ENCODE data around the gene DVL3.
A peak's percentile ranks its signal among the peaks of the same experiment; 100 is the strongest.
"Not testable (repeated sequence)": the region's sequence is repeated elsewhere in the genome, so short reads cannot be mapped to it uniquely, and the experiment has no call there.

Gene DVL3
- 38.9 to 68.0 (median 59.4) reads per million in 9 experiments for total RNA-seq

GRCh38 chr3:184154885-184155643, at the start of gene DVL3:
Gene DVL3 (plus strand): TSS chr3:184155377. CDS start chr3:184155636, 259 bp downstream.
- H3K27me3 Mint-ChIP-seq, result no peaks in the 10 kb centered on the region
- no peaks in the 10 kb centered on the region for H3K9me3 Mint-ChIP-seq
- peaks cover 19 to 30% of the 10 kb centered on the region in 2 donors for H3K4me1 Mint-ChIP-seq (ENCODE audit: low read depth in 2 of 2)
- DNase-seq (peak; percentile 14 to 35 (median 26)), ATAC-seq (replicated peaks) (peak; percentile 72)
- peak within 1 kb of the TSS; percentile 74 to 88 for H3K27ac Mint-ChIP-seq
- peaks cover 7% of the 10 kb centered on the region for H3K36me3 Mint-ChIP-seq (ENCODE audit: insufficient read depth)
- peak within 1 kb of the TSS; percentile 93 to 97 for H3K4me3 Mint-ChIP-seq

DNA sequence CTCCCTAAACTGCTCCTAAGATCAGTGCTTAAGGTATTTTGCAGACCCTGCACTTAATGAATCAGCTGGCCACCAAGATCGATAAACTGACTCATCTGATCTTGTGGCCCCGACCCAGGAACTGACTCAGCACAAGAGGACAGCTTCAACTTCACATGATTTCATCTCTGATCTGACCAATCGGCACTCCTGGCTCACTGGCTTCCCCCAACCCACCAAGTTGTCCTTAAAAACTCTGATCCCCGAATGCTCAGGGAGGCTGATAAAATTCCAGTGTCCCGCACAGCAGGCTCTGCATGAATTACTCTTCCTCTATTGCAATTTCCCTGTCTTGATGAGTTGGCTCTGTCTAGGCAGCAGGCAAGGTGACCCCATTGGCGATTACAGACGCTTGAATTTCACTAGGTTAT, 44.9 kb upstream of the DVL3 start:
- Mint-ChIP-seq H3K27ac (no peak overlapping the region), H3K36me3 (ENCODE audit: insufficient read depth) (no peaks in the 10 kb centered on the region), H3K27me3 (peaks cover 12 to 20% of the 10 kb centered on the region in 2 donors), H3K4me3 (no peak overlapping the region), H3K9me3 (no peaks in the 10 kb centered on the region), H3K4me1 (ENCODE audit: low read depth in 2 of 2) (no peaks in the 10 kb centered on the region)
- no peak for DNase-seq
- no peak for ATAC-seq (replicated peaks)

DNA sequence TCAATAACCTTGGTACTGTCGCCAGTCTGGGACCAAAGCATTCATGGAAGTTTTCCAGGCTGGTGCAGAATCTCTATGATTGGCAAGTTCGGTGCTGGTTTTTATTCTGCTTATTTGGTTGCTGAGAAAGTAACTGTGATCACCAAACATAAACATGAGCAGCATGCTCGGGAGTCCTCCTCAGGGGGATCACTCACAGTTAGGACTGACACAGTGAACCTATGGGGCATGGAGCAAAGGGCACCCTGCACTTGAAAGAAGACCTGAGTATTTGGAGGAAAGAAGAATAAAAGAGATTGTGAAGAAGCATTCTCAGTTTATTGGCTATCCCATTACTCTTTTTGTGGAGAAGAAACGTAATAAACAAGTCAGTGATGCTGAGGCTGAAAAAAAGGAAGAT, 39.2 kb upstream of the DVL3 start:
- Mint-ChIP-seq H3K36me3 (ENCODE audit: insufficient read depth) (no peaks in the 10 kb centered on the region), H3K4me1 (ENCODE audit: low read depth in 2 of 2) (no peaks in the 10 kb centered on the region), H3K9me3 (no peaks in the 10 kb centered on the region), H3K27me3 (peaks cover 16 to 26% of the 10 kb centered on the region in 2 donors), H3K4me3 (no peak overlapping the region), H3K27ac (no peak overlapping the region)
- ATAC-seq (replicated peaks) (no peak), DNase-seq (no peak)

GRCh38 chr3:184117636-184118035, 37.5 kb upstream of the DVL3 start:
- Mint-ChIP-seq H3K27me3 (peaks cover 14 to 26% of the 10 kb centered on the region in 2 donors), H3K4me1 (ENCODE audit: low read depth in 2 of 2) (no peaks in the 10 kb centered on the region), H3K4me3 (no peak overlapping the region), H3K36me3 (ENCODE audit: insufficient read depth) (no peaks in the 10 kb centered on the region), H3K27ac (no peak overlapping the region), H3K9me3 (no peaks in the 10 kb centered on the region)
- DNase-seq (no peak), ATAC-seq (replicated peaks) (no peak)

DNA sequence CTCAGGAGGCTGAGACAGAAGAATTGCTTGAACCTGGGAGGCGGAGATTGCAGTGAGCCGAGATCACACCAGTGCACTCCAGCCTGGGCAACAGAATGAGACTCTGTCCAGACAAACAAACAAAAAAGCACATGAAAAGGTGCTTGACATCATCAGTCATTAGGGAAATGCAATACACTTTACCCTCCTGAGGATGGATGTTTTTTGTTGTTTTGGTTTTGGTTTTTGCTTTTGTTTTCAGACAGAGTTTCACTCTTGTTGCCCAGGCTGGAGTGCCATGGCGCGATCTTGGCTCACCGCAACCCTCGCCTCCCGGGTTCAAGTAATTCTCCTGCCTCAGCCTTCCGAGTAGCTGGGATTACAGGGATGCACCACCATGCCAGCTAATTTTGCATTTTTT, 34.1 kb upstream of the DVL3 start:
- H3K9me3 Mint-ChIP-seq; ATAC-seq (replicated peaks); H3K36me3 Mint-ChIP-seq (ENCODE audit: insufficient read depth): not testable (repeated sequence)

DNA sequence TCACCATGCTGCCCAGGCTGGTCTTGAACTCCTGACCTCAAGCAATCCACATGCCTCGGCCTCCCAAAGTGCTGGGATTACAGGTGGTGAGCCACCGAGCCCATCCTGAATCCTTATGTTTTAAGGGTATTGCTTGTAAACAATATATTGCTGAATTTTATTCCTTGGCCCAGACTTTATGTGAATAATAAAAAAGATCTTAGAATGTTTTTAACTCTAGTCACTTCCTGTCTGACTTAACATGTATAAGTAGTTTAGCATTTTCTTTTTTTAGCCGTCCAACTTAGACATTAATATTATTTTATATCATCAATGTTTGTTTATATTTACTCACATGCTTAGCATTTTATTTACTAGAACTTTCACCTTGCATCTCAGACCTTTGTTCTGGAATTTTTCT, 29.2 kb upstream of the DVL3 start:
- H3K27me3 Mint-ChIP-seq, result peaks cover 0 to 7% of the 10 kb centered on the region in 2 donors
- ATAC-seq (replicated peaks), result no peak
- H3K4me1 Mint-ChIP-seq (ENCODE audit: low read depth in 2 of 2), result no peaks in the 10 kb centered on the region
- no peaks in the 10 kb centered on the region for H3K36me3 Mint-ChIP-seq (ENCODE audit: insufficient read depth)
- DNase-seq, result no peak
- H3K4me3 Mint-ChIP-seq, result no peak overlapping the region
- H3K9me3 Mint-ChIP-seq, result no peaks in the 10 kb centered on the region
- no peak overlapping the region for H3K27ac Mint-ChIP-seq

More for the DNA sequence above, 34.1 kb upstream of the DVL3 start:
- H3K4me3 Mint-ChIP-seq; H3K4me1 Mint-ChIP-seq (ENCODE audit: low read depth in 2 of 2); DNase-seq; H3K27ac Mint-ChIP-seq: not testable (repeated sequence)
- H3K27me3 Mint-ChIP-seq, result peaks cover 6 to 19% of the 10 kb centered on the region in 2 donors

DNA sequence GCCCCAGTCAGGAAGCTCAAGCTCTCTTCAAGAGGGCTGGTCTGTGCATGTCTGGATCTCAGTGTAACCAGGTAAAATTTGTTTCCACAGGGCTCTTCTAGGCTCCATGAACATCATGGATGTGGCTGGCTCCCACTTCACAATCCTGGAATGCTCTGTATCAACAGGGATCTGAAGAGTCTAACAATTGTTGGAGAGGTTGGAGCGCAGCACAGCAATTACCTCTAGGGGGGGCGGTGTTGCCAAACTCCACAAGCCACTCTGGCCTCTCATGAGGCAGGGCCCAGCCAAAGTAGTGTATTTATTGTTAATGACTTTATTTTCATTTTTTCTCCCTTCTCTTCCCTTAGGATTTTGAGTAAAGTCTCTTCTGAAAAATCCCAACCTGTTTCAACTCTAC, 26.2 kb upstream of the DVL3 start:
- H3K4me3 Mint-ChIP-seq, result no peak overlapping the region
- no peak for ATAC-seq (replicated peaks)
- peaks cover 0 to 7% of the 10 kb centered on the region in 2 donors for H3K27me3 Mint-ChIP-seq
- H3K27ac Mint-ChIP-seq, result no peak overlapping the region
- peaks cover 2% of the 10 kb centered on the region for H3K36me3 Mint-ChIP-seq (ENCODE audit: insufficient read depth)
- no peaks in the 10 kb centered on the region for H3K9me3 Mint-ChIP-seq
- DNase-seq, result no peak
- peaks cover 3 to 8% of the 10 kb centered on the region in 2 donors for H3K4me1 Mint-ChIP-seq (ENCODE audit: low read depth in 2 of 2)

DNA sequence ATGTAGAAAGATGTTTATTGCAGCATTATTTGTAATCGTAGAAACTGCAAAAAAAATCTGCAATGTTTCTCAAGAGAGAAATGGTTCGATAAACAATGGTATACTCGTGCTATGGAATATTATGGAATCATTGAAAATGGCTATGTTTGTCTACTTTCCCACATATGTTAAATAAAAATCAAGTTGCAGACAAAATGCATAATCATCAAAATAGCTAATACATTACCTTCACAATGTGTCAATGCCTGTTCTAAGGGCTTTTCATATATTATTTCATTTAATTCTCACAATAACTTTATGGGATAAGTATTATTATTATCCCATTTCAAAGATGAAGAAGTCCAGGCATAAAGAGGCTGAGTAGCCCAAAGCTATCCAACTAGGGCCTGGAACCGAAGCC, 22.2 kb upstream of the DVL3 start:
- ATAC-seq (replicated peaks) (no peak), DNase-seq (no peak)
- Mint-ChIP-seq H3K27me3 (peaks cover 0 to 7% of the 10 kb centered on the region in 2 donors), H3K27ac (no peak overlapping the region), H3K36me3 (ENCODE audit: insufficient read depth) (peaks cover 21% of the 10 kb centered on the region), H3K9me3 (no peaks in the 10 kb centered on the region), H3K4me1 (ENCODE audit: low read depth in 2 of 2) (peaks cover 20 to 34% of the 10 kb centered on the region in 2 donors), H3K4me3 (peak overlapping the region; percentile 96 to 98)

GRCh38 chr3:184133840-184134745, 21.1 kb upstream of the DVL3 start:
- H3K4me1 Mint-ChIP-seq (ENCODE audit: low read depth in 2 of 2), result peaks cover 20 to 34% of the 10 kb centered on the region in 2 donors
- peak overlapping the region; percentile 95 for H3K27ac Mint-ChIP-seq
- peak overlapping the region; percentile 96 to 98 for H3K4me3 Mint-ChIP-seq
- DNase-seq (no peak), ATAC-seq (replicated peaks) (no peak)
- peaks cover 33% of the 10 kb centered on the region for H3K36me3 Mint-ChIP-seq (ENCODE audit: insufficient read depth)
- no peaks in the 10 kb centered on the region for H3K9me3 Mint-ChIP-seq
- no peaks in the 10 kb centered on the region for H3K27me3 Mint-ChIP-seq

DNA sequence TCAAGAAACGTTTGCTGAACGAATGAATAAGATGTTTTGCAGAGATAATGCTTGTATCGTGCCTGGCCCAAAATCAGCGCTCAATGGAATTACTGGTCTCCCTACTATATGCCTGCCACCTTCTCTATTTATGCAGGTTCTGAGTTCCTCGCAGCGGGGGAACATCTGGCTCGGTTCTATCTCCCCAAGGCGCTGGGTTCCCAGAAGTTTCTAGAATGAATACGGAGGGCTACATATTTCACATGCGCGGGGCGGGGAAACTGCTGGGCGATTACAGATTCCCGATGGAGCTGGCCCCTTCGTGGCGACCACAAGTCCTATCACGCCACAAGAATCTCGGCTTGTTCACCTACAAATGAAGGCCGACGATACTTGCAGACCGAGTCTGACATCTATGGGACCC, 20.4 kb upstream of the DVL3 start:
- peak; percentile 22 for ATAC-seq (replicated peaks)
- Mint-ChIP-seq H3K4me1 (ENCODE audit: low read depth in 2 of 2) (peaks cover 20 to 34% of the 10 kb centered on the region in 2 donors), H3K4me3 (peak overlapping the region; percentile 96 to 98)

GRCh38 chr3:184135149-184135910, 19.8 kb upstream of the DVL3 start, which contains the start of gene EIF2B5:
Gene EIF2B5 (plus strand): TSS chr3:184135358. CDS start chr3:184135386, 28 bp downstream.
- ATAC-seq (replicated peaks), result peak; percentile 91
- Mint-ChIP-seq H3K4me1 (ENCODE audit: low read depth in 2 of 2) (peaks cover 22 to 39% of the 10 kb centered on the region in 2 donors), H3K27ac (peak within 1 kb of the TSS; percentile 95), H3K27me3 (no peaks in the 10 kb centered on the region), H3K36me3 (ENCODE audit: insufficient read depth) (peaks cover 45% of the 10 kb centered on the region), H3K9me3 (no peaks in the 10 kb centered on the region), H3K4me3 (peak within 1 kb of the TSS; percentile 96 to 98)
- DNase-seq, result peak; percentile 70 to 77 (median 74)

More for the DNA sequence above, 20.4 kb upstream of the DVL3 start:
- Mint-ChIP-seq H3K27ac (peak overlapping the region; percentile 95), H3K9me3 (no peaks in the 10 kb centered on the region), H3K36me3 (ENCODE audit: insufficient read depth) (peaks cover 39% of the 10 kb centered on the region), H3K27me3 (no peaks in the 10 kb centered on the region)
- DNase-seq, result no peak

DNA sequence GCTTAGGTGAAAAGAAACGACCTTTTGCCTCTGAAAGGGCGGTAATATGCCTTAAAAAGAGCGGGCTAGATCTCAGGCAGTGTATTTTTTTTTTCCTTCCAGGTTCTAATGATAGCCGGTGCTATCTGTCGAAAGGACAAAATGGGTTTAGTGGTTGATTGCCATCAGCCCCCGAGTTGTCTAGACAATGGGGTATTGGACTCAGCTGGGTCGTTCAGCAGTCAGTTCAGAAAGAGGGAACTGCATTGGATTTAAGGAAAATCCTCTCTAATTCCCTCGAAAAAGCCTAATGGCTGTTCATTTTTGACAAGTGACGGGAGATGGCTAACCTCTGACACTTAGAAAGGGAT, 19.3 kb upstream of the DVL3 start:
- peaks cover 25 to 41% of the 10 kb centered on the region in 2 donors for H3K4me1 Mint-ChIP-seq (ENCODE audit: low read depth in 2 of 2)
- ATAC-seq (replicated peaks), result no peak
- peak overlapping the region; percentile 95 for H3K27ac Mint-ChIP-seq
- H3K36me3 Mint-ChIP-seq (ENCODE audit: insufficient read depth), result peaks cover 49% of the 10 kb centered on the region
- no peak for DNase-seq
- peak overlapping the region; percentile 96 to 98 for H3K4me3 Mint-ChIP-seq
- H3K9me3 Mint-ChIP-seq, result no peaks in the 10 kb centered on the region
- no peaks in the 10 kb centered on the region for H3K27me3 Mint-ChIP-seq

- Mint-ChIP-seq H3K27me3 (no peaks in the 10 kb centered on the region), H3K36me3 (ENCODE audit: insufficient read depth) (peaks cover 56% of the 10 kb centered on the region), H3K4me3 (no peak overlapping the region), H3K9me3 (no peaks in the 10 kb centered on the region), H3K27ac (no peak overlapping the region), H3K4me1 (ENCODE audit: low read depth in 2 of 2) (peaks cover 18 to 22% of the 10 kb centered on the region in 2 donors)
- DNase-seq, result no peak
- ATAC-seq (replicated peaks), result no peak
Measured at GRCh38 chr3:184140436-184140835, 14.7 kb upstream of the DVL3 start.
